Endothelial cell of umbilical vein (primary cell): ENCODE data around the gene PLXNA4. TPM values are rescaled to one million over a fixed set of nuclear protein-coding genes. Genes with fewer than 3 reads are reported as not detected.

Experiments
- BruUV-seq: library from RNA; stranded (reverse); fragments of 400-500 nt; replicated peaks from 2 replicates; lab custom pipeline; 2021; lab: Mats Ljungman, UMichigan
- CTCF ChIA-PET: fragments of 300-600, 350-600 bp; sonication (Branson Sonifier 250); formaldehyde crosslinking; loops from one replicate; lab custom pipeline; 2021; ENCODE audit warnings: antibody characterized with exemption, inconsistent platforms; lab: Charles Lee
- POLR2A ChIA-PET: fragments of 300-600, 350-600 bp; sonication (Branson Sonifier 250); formaldehyde crosslinking; loops from one replicate; lab custom pipeline; 2021; ENCODE audit warnings: antibody characterized with exemption, inconsistent platforms; lab: Charles Lee
- DNase-seq: peaks from one replicate; pipeline ENCODE4 v3.0.0-alpha.2; 2011; ENCODE audit warnings: low read depth, low spot score
- FAIRE-seq: peaks from 2 replicates; lab custom pipeline; 2011; peaks lifted over from hg19 to GRCh38; lab: Jason Lieb, UNC
- H2AFZ ChIP-seq: 2 replicates; pipeline ENCODE4 v1.6.0; 2012; ENCODE audit warnings: low read depth, low read length, control low read depth, inconsistent platforms
- H3K27ac ChIP-seq: 2 replicates; pipeline ENCODE4 v1.5.1; 2011; ENCODE audit warnings: low read depth, mild to moderate bottlenecking, control low read depth, low read length, moderate library complexity; ENCODE audit not compliant: insufficient read depth
- H3K27me3 ChIP-seq, 2 experiments: 2 replicates each; pipeline versions ENCODE4 v1.6.0 to v1.6.1; 2011; ENCODE audit warnings: low read length in 2 of 2, mixed read lengths in 1 of 2; ENCODE audit not compliant: control insufficient read depth in 2 of 2, insufficient read depth in 2 of 2
- H3K36me3 ChIP-seq, 2 experiments: 2 replicates in 1 of 2; 3 replicates in 1 of 2; pipeline ENCODE4 v1.5.1; 2011; ENCODE audit warnings: low read length in 2 of 2, mild to moderate bottlenecking in 1 of 2, moderate library complexity in 1 of 2; ENCODE audit not compliant: control insufficient read depth in 2 of 2, insufficient read depth in 2 of 2; ENCODE audit errors: extremely low read depth in 1 of 2
- H3K4me1 ChIP-seq: 3 replicates; pipeline ENCODE4 v1.5.1; 2011; ENCODE audit warnings: mild to moderate bottlenecking, low read length; ENCODE audit not compliant: control insufficient read depth, insufficient read depth; ENCODE audit errors: extremely low read depth
- H3K4me2 ChIP-seq: 2 replicates; pipeline ENCODE4 v1.6.1; 2011; ENCODE audit warnings: low read length, control low read depth, mixed read lengths; ENCODE audit not compliant: insufficient read depth
- H3K4me3 ChIP-seq, 3 experiments: fragments of 200-600 bp in 1 of 3; sonication (generic), shearing (Covaris generic) in 1 of 3; replicated peaks in 1 of 3; 2 replicates each; pipeline ENCODE4 v1.5.1; 2011 to 2016; ENCODE audit warnings: control low read depth in 3 of 3, low read length in 3 of 3, mild to moderate bottlenecking in 2 of 3, inconsistent platforms in 1 of 3, low read depth in 1 of 3, moderate library complexity in 1 of 3; ENCODE audit not compliant: insufficient read depth in 1 of 3
- H3K79me2 ChIP-seq: 2 replicates; pipeline ENCODE4 v1.6.0; 2012; ENCODE audit warnings: low read length, inconsistent platforms; ENCODE audit not compliant: control insufficient read depth, insufficient read depth
- H3K9ac ChIP-seq: replicated peaks from 2 replicates; pipeline ENCODE3; 2011; ENCODE audit warnings: low read length, control low read depth; ENCODE audit not compliant: insufficient read depth; ENCODE audit errors: extremely low read depth
- H3K9me1 ChIP-seq: replicated peaks from 3 replicates; pipeline ENCODE4 v1.6.0; 2011; ENCODE audit warnings: mild to moderate bottlenecking, low read length; ENCODE audit not compliant: control insufficient read depth, insufficient read depth; ENCODE audit errors: extremely low read depth
- H3K9me3 ChIP-seq: replicated peaks from 2 replicates; pipeline ENCODE4 v1.5.1; 2012; ENCODE audit warnings: low read length, inconsistent platforms; ENCODE audit not compliant: control insufficient read depth, insufficient read depth
- H4K20me1 ChIP-seq: replicated peaks from 2 replicates; pipeline ENCODE3; 2011; ENCODE audit warnings: mild to moderate bottlenecking, low read length; ENCODE audit not compliant: control insufficient read depth, insufficient read depth; ENCODE audit errors: extremely low read depth
- EZH2 ChIP-seq: IDR thresholded peaks from 2 replicates; pipeline ENCODE4 v1.6.1; 2012; ENCODE audit warnings: borderline replicate concordance, low read depth, mild to moderate bottlenecking, moderate library complexity, low read length, inconsistent platforms; ENCODE audit not compliant: severe bottlenecking
- FOS ChIP-seq: IDR thresholded peaks from 2 replicates; pipeline ENCODE4 v1.6.1; 2011; ENCODE audit warnings: mild to moderate bottlenecking, low read length, moderate library complexity, borderline replicate concordance; ENCODE audit not compliant: insufficient read depth
- GATA2 ChIP-seq: IDR thresholded peaks from 2 replicates; pipeline ENCODE4 v1.7.0; 2011; ENCODE audit warnings: low read depth, mild to moderate bottlenecking, moderate library complexity, mixed read lengths, low read length; ENCODE audit not compliant: insufficient read length, insufficient read depth
- JUN ChIP-seq: IDR thresholded peaks from 2 replicates; pipeline ENCODE4 v1.6.1; 2011; ENCODE audit warnings: borderline replicate concordance, low read depth; ENCODE audit not compliant: insufficient read length, insufficient read depth
- MYC ChIP-seq: IDR thresholded peaks from one replicate; pipeline ENCODE4 v1.6.1; 2011; ENCODE audit warnings: mild to moderate bottlenecking, low read depth, low read length
- POLR2A ChIP-seq: IDR thresholded peaks from 2 replicates; pipeline ENCODE4 v1.6.1; 2012; ENCODE audit warnings: low read depth, mild to moderate bottlenecking, control low read depth, low read length
- POLR2AphosphoS5 ChIP-seq: IDR thresholded peaks from 2 replicates; pipeline ENCODE4 v1.6.1; 2012; ENCODE audit warnings: low read depth, mild to moderate bottlenecking, control low read depth, low read length, moderate library complexity; ENCODE audit not compliant: insufficient read depth
- dilution Hi-C: fragments of 300-500 bp; cut with MboI; formaldehyde crosslinking; loops from one replicate; pipeline ENCODE4 v1.15.0; 2019; ENCODE audit warnings: low sequenced_read_pairs; ENCODE audit not compliant: extremely low pct_ligation_motif_present
- intact Hi-C: fragments of 100-400 bp; cut with micrococcal nuclease; formaldehyde crosslinking; loops from one replicate; pipeline ENCODE4 v1.10.0; 2022
- polyA plus RNA-seq, 4 experiments: library from polyadenylated mRNA; depleted of rRNA in 3 of 4; stranded (reverse) in 3 of 4; unstranded in 1 of 4; fragments of >200 nt; gene quantifications; 2 replicates each; pipeline versions ENCODE4 v1.2.1 to v1.2.3, GENCODE V29; 2011 to 2012; ENCODE audit warnings: missing spikeins in 1 of 4
- total RNA-seq: library from RNA; stranded (reverse); gene quantifications from 2 replicates; pipeline ENCODE4 v1.2.3, GENCODE V29; 2021
- TF ChIP-seq, protein P1 (sequence below), 2 donors: IDR thresholded peaks; 1 replicate in 1 of 2; 2 replicates in 1 of 2; pipeline ENCODE4 v1.5.1; 2011; ENCODE audit warnings: low read length in 2 of 2, mild to moderate bottlenecking in 2 of 2, moderate library complexity in 2 of 2, control low read depth in 1 of 2, inconsistent platforms in 1 of 2, low read depth in 1 of 2; ENCODE audit not compliant: insufficient read depth in 1 of 2; ENCODE audit errors: extremely low read depth in 1 of 2
- TF ChIP-seq, protein P2 (sequence below): IDR thresholded peaks from 2 replicates; pipeline ENCODE4 v1.6.1; 2011; ENCODE audit not compliant: insufficient read depth, insufficient read length

The PLXNA4 gene
- total and polyA plus RNA-seq, 2 donors (not counting 3 experiments of a cell fraction or from before 2014, with no cell fraction given) = 12.1 to 20.4 TPM

- H4K20me1 ChIP-seq = no peaks in the 10 kb centered on the region
- intact Hi-C loops (no loop called here), dilution Hi-C loops (no loop called here)
- H3K9me3 ChIP-seq = no peaks in the 10 kb centered on the region
- ChIA-PET CTCF (interaction anchor here (1.9 to 2.5 kb wide), 2 partner anchors 12 to 15 kb away, joined by 6 to 10 read pairs; no protein-coding TSS in a partner anchor), POLR2A (no interaction called here)
- H3K27ac ChIP-seq = no peak overlapping the region
- TF ChIP-seq POLR2A = no peak
- TF ChIP-seq EZH2 = no peak
- TF ChIP-seq JUN = no peak
- TF ChIP-seq, protein P1, sequence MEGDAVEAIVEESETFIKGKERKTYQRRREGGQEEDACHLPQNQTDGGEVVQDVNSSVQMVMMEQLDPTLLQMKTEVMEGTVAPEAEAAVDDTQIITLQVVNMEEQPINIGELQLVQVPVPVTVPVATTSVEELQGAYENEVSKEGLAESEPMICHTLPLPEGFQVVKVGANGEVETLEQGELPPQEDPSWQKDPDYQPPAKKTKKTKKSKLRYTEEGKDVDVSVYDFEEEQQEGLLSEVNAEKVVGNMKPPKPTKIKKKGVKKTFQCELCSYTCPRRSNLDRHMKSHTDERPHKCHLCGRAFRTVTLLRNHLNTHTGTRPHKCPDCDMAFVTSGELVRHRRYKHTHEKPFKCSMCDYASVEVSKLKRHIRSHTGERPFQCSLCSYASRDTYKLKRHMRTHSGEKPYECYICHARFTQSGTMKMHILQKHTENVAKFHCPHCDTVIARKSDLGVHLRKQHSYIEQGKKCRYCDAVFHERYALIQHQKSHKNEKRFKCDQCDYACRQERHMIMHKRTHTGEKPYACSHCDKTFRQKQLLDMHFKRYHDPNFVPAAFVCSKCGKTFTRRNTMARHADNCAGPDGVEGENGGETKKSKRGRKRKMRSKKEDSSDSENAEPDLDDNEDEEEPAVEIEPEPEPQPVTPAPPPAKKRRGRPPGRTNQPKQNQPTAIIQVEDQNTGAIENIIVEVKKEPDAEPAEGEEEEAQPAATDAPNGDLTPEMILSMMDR (IDR thresholded peaks at IDR 0.05; ENCODE audit: extremely low read depth in 1 of 2, insufficient read depth in 1 of 2, low read depth in 1 of 2, low read length in 2 of 2) = no peak
- no peak for TF ChIP-seq POLR2AphosphoS5
- no peak for TF ChIP-seq FOS
- TF ChIP-seq, protein P2, sequence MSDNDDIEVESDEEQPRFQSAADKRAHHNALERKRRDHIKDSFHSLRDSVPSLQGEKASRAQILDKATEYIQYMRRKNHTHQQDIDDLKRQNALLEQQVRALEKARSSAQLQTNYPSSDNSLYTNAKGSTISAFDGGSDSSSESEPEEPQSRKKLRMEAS = no peak
- no peak for TF ChIP-seq MYC
- TF ChIP-seq GATA2 = no peak
- H3K4me3 ChIP-seq = no peak overlapping the region
- no peak overlapping the region for H2AFZ ChIP-seq
- no TSS peak for BruUV-seq
- no peaks in the 10 kb centered on the region for H3K27me3 ChIP-seq
- no peak for DNase-seq
- no peaks in the 10 kb centered on the region for H3K9me1 ChIP-seq
- no peak for FAIRE-seq
- peaks cover 4% of the 10 kb centered on the region for H3K4me1 ChIP-seq
- no peaks in the 10 kb centered on the region for H3K36me3 ChIP-seq
- no peak overlapping the region for H3K4me2 ChIP-seq
- H3K9ac ChIP-seq = no peak overlapping the region
- H3K79me2 ChIP-seq = no peaks in the 10 kb centered on the region
These were observed 243.0 kb downstream of the PLXNA4 start for GRCh38 chr7:132333301-132333700.
